ENCODE results near the gene CORIN. TPM values are rescaled to one million over a fixed set of nuclear protein-coding genes. Genes with fewer than 3 reads are reported as not detected.

CORIN gene
- total and polyA plus RNA-seq, 4 donors = 0.02 to 0.23 (median 0.15) TPM

GRCh38 chr4:47675806-47676205, 162.1 kb downstream of the CORIN start (continued):
- TF ChIP-seq REST (IDR thresholded peaks at IDR 0.05) = no peak

DNA sequence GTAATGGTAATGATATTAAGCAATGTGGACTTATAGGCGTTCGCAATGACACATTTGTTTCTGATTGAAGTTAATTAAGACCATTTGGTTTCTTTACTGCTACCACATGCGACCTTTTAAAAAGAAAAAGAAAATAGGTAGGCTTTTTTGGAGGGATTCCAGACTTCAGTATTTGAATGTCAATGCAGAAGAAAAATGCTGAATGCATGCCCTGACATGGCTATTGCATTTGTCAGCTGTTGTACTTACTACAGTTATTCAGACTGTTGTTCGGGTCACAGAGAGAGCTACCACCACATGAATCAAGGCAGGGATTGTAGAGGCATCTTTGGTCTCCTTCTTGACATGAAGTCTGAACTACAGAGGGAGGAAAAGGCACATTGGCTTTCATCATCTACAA, 163.7 kb downstream of the CORIN start:
- no peak overlapping the region for H3K4me3 ChIP-seq (ENCODE audit: low read depth in 1 of 3, low read length in 3 of 3)
- no peak overlapping the region for H3K9ac ChIP-seq (ENCODE audit: low read depth in 1 of 2, low read length in 2 of 2)
- H3K36me3 ChIP-seq (ENCODE audit: control insufficient read depth in 4 of 4, insufficient read depth in 3 of 4, low read depth in 1 of 4, low read length in 3 of 4) = no peaks in the 10 kb centered on the region
- 80% methylated on average over 4 of the region's 4 CpGs for WGBS
- no peak for DNase-seq (ENCODE audit: low spot score)
- no peak overlapping the region for H3K27ac ChIP-seq (ENCODE audit: low read depth in 1 of 2, low read length in 2 of 2)
- no peaks in the 10 kb centered on the region for H3K27me3 ChIP-seq (ENCODE audit: control insufficient read depth in 4 of 4, insufficient read depth in 4 of 4, low read length in 3 of 4)
- no peaks in the 10 kb centered on the region for H3K4me1 ChIP-seq (ENCODE audit: control insufficient read depth in 4 of 4, insufficient read depth in 4 of 4, low read length in 3 of 4)
- TF ChIP-seq HNF4G (IDR thresholded peaks at IDR 0.05) = no peak
- no peak for TF ChIP-seq JUND (IDR thresholded peaks at IDR 0.05)
- TF ChIP-seq, protein P1, sequence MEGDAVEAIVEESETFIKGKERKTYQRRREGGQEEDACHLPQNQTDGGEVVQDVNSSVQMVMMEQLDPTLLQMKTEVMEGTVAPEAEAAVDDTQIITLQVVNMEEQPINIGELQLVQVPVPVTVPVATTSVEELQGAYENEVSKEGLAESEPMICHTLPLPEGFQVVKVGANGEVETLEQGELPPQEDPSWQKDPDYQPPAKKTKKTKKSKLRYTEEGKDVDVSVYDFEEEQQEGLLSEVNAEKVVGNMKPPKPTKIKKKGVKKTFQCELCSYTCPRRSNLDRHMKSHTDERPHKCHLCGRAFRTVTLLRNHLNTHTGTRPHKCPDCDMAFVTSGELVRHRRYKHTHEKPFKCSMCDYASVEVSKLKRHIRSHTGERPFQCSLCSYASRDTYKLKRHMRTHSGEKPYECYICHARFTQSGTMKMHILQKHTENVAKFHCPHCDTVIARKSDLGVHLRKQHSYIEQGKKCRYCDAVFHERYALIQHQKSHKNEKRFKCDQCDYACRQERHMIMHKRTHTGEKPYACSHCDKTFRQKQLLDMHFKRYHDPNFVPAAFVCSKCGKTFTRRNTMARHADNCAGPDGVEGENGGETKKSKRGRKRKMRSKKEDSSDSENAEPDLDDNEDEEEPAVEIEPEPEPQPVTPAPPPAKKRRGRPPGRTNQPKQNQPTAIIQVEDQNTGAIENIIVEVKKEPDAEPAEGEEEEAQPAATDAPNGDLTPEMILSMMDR (IDR thresholded peaks at IDR 0.05; ENCODE audit: low read depth, low read length, missing input control) = no peak
- no peak for TF ChIP-seq NR2F2 (IDR thresholded peaks at IDR 0.05)
- TF ChIP-seq SP1 (IDR thresholded peaks at IDR 0.05) = no peak
- no peak for TF ChIP-seq HNF4A (conservative IDR thresholded peaks at IDR 0.05)
- no peak for TF ChIP-seq TAF1 (conservative IDR thresholded peaks at IDR 0.05)
- no peak for TF ChIP-seq REST (IDR thresholded peaks at IDR 0.05)
- TF ChIP-seq FOXA2 (IDR thresholded peaks at IDR 0.05) = no peak
- no peak for TF ChIP-seq MAX (IDR thresholded peaks at IDR 0.05)
- TF ChIP-seq, protein P2, sequence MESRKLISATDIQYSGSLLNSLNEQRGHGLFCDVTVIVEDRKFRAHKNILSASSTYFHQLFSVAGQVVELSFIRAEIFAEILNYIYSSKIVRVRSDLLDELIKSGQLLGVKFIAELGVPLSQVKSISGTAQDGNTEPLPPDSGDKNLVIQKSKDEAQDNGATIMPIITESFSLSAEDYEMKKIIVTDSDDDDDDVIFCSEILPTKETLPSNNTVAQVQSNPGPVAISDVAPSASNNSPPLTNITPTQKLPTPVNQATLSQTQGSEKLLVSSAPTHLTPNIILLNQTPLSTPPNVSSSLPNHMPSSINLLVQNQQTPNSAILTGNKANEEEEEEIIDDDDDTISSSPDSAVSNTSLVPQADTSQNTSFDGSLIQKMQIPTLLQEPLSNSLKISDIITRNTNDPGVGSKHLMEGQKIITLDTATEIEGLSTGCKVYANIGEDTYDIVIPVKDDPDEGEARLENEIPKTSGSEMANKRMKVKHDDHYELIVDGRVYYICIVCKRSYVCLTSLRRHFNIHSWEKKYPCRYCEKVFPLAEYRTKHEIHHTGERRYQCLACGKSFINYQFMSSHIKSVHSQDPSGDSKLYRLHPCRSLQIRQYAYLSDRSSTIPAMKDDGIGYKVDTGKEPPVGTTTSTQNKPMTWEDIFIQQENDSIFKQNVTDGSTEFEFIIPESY (IDR thresholded peaks at IDR 0.05) = no peak
- no peak for TF ChIP-seq GABPA (IDR thresholded peaks at IDR 0.05 in 1 of 2, conservative IDR thresholded peaks at IDR 0.05 in 1 of 2)
- no peak for TF ChIP-seq YY1 (IDR thresholded peaks at IDR 0.05)
- TF ChIP-seq ATF3 (IDR thresholded peaks at IDR 0.05) = no peak
- TF ChIP-seq RXRA (IDR thresholded peaks at IDR 0.05) = no peak
- TF ChIP-seq RAD21 (IDR thresholded peaks at IDR 0.05) = no peak
- no peaks in the 10 kb centered on the region for H3K9me3 ChIP-seq (ENCODE audit: control insufficient read depth in 4 of 4, low read length in 3 of 4)
